GM15510 (cell line): ENCODE data around the gene NDRG4.

Source experiments
- POLR2A ChIP-seq: IDR thresholded peaks from 3 replicates; pipeline ENCODE4 v1.6.1; 2011; ENCODE audit warnings: borderline replicate concordance; ENCODE audit not compliant: insufficient read length; ENCODE audit errors: extremely low read depth

Gene NDRG4

DNA sequence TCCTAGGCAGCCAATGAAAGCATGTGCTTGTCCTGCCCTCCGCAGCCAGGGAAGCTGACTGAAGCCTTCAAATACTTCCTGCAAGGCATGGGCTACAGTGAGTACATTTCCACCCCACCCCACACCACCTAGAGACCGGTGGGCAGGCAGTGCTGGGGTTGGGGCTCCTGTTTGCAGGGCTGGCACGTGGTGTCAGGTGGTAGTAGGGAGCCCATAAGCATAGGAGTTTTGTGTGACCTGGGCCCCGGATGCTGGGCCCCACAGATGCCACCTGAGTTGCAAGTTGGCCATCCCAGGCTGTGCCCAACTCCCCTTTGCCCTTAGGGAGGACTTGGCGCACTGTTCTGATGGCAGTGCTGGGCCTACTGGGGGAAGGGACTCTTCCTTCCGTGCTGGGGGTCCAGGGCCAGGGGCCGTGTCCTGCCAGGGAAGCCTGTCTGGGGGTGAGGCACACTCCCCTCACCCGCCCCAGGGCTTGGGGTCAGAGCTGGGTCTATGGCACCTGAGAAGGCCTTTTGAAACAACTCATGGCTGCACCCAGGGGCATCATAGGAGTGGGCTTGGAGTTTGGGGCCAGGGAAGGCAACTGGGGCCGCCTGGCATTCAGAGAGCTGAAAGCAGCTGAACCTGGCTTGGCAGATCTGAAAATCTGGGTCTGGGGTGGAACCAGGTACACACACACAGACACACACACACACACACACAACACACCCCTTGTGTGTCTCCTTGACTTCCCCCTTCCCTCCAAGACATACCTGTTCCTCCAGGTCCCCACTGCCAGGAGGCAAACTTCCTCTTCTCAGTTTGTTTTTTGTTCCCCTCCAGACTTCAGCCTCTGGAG, 9.5 kb downstream of the NDRG4 start:
- no peak for TF ChIP-seq POLR2A

DNA sequence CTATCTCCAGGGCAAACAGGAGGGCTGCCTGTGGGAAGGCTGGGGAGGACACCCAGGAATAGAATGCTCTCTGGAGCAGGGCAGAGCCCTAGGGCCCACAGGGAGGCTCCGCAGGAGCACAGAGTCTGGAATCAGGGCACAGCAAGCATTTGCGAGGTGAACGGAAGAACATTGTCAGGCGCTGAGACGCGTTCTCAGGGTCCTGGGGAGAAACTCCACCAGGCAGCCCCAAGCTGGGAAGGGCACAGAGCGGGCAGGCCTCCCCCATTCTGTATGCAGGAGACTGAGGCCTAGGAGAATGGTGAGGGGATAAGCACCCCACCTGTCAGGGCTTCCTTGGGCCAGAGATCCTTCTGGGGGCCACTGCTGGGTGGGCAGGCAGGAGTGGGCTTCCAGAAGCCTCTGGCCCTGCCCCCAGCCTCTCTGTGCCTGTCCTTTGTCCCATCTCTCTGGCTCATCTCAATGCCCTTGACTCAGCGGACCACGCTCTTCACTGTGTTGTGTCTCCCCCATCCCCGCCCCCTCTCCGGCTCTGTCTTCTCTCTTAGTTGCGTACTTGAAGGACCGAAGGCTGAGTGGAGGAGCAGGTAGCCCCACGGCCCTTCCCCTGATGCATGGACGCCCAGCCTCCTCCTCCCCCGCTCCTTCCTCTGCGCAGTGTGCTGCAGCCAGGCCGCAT, 10.3 kb downstream of the NDRG4 start:
- TF ChIP-seq POLR2A: no peak

DNA sequence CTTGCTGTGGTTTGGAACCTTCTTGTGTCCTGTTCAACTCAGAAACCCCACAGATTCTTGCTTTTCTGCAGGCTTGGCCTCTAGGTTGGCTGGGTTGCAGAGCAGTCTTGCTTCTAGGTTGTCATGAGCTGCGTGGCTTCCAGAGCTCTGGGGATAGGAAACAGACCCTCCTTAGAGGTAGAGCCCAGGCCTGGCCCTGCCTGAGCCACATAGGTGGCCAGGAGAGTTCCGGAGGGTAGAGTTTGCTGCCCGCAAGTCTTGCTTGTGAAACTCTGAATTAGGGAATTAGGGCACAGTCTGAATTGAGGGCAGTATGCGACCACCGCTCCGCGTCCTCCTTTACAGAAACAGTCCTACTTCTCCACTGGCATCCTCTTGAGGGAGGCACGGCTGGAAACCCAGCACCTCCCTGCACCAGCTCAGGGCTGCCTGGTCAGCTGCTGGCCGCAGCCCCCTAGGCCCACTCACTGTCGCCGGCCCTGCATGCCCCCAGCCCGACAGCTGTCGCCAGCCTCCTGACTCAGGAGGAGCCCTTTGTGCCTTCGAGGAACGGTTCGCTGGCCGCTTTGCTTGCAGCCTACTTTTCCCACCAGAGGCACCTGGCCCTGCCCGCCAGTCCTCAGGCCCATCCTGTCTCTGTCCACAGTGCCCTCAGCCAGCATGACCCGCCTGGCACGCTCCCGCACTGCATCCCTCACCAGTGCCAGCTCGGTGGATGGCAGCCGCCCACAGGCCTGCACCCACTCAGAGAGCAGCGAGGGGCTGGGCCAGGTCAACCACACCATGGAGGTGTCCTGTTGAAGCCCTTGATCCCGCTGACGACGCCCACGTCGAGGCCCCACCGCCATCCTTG, 11.1 kb downstream of the NDRG4 start:
- TF ChIP-seq POLR2A: no peak

DNA sequence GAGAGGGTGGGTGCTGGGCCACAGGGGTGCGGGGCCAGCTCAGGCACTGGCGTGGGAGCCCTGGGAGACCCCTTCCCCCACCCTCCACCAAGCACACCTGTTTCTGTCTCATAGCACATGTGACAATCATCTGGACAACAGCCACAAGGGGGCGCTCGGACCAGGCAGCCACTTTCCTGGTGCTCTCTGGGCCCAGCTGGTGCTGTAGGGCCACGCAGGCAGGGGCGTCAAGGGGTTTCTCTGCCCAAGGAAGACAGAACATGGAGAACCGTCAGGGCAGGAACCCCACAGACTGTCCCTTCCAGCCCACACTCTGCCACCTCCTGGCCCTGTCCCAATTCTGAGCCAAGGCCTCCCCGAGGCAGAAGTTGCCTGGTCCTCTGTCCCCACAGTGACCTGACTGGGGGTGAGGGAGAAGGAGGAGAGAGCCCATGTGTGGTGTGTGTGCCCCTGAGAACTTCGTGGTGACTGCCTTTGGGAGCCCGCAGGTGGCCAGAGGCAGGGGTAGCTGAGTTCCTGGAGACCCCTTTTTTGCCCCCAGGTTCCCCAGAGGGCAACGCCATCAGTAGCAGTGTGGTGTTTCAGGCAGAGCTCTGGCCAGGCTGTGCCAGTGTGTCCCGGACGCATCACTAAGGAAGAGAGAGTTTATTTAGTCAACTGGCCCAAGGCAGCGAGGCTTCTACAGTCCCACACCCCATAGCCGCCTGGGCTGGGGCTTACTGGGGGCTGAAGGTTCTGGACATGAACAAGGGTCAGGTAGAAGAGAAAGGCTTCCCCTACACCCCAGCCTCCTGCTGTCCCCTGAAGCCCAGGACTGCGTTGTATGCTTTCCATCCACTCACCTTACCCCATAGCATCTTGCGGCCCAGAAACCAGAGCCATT, 12.2 kb downstream of the NDRG4 start:
- TF ChIP-seq POLR2A: no peak

DNA sequence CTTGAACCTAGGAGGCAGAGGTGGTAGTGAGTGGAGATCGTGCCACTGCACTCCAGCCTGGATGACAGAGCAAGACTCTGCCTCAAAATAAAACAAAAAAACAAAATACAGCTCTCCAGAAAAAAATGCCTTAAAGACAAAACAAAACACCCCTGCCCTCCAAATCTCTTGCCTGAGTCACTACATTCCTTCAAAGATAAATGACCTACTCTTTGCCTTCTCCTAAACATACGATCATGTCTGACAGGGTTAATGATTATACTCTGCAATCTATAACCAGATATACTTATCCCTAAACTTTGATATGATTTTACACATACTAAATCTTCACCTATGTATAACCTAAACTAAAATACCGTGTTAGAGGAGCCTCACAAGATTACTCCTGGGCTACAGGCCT, 13.9 kb downstream of the NDRG4 start:
- no peak for TF ChIP-seq POLR2A

DNA sequence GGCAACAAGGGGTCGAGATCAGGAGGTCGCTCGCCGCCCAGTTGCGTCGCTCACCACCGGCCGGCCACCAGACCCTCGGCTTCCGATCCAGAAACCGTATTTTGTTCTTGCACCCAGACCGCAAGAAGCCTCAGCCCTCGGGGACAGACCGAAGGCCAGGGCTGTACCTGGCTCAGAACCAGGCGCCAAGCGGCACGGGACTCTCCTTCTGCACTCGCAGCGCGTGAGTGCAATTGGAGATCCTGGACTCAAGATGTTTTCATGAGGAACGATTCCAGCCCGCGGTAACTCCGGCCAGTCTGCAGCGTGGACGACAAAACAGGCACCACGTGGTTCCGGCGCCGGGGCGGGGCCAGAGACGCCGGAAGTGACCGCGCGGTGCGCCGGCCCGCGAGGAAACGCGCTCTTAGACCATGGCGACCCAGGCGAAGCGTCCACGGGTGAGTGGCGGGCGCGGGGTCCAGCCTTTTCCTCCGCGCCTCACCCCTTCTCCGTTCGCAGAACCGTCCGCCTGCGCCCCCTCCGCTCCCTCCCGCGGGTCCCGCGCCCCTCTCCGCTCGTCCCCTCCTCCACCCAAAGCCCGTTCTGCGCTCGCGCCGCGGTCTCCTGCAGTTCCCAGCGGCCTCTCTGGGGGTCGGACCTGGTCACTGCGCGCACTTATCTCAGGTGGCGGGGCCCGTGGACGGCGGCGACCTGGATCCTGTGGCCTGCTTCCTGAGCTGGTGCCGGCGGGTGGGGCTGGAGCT, 15.4 kb downstream of the NDRG4 start, which contains the start of gene SETD6:
TSS of gene SETD6 (plus strand) at position 393 of the 746 bp plus-strand sequence. CDS start at position 414, 21 bp downstream.
- TF ChIP-seq POLR2A: peak; percentile 65

DNA sequence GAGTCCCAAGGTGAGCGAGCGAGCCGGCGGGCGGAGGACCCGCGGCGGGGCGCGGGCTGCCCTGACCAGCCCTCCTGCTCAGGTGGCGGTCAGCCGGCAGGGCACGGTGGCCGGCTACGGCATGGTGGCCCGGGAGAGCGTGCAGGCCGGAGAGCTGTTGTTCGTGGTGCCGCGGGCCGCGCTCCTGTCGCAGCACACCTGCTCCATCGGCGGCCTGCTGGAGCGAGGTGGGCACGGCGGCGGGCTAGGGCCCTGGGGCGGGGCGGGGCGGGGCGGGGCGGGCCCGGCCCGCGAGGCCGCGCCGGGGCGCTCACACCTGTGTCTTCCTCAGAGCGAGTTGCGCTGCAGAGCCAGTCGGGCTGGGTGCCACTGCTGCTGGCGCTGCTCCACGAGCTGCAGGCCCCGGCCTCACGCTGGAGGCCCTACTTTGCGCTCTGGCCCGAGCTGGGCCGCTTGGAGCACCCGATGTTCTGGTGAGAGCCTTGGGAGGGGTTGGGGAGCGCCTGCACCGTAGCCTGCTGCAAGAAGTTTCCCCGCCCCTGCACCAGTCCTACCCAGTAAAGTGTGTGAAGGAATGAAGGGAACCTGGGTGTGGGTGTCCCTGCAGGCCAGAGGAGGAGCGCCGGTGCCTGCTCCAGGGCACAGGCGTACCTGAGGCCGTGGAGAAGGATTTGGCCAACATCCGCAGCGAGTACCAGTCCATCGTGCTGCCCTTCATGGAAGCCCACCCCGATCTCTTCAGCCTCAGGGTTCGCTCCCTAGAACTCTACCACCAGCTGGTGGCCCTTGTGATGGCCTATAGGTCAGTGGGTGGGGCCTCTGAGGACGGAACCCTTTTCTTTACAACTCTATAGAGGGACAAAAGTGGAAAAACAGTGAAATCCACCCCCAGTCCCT, 16.2 kb downstream of the NDRG4 start:
- TF ChIP-seq POLR2A: no peak

DNA sequence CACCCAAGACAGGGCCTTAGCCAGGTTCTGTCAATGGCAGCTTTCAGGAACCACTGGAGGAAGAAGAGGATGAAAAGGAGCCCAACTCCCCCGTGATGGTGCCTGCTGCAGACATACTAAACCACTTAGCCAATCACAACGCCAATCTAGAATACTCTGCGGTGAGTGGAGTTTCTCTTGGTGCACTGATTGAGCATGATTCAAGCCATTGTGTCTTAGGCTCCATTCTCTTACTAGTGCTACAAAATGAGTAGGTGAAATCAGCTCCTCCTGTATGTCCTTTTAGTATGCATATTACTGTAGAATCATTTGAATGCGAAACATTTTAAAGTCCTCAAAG, 16.8 kb downstream of the NDRG4 start:
- TF ChIP-seq POLR2A: no peak

DNA sequence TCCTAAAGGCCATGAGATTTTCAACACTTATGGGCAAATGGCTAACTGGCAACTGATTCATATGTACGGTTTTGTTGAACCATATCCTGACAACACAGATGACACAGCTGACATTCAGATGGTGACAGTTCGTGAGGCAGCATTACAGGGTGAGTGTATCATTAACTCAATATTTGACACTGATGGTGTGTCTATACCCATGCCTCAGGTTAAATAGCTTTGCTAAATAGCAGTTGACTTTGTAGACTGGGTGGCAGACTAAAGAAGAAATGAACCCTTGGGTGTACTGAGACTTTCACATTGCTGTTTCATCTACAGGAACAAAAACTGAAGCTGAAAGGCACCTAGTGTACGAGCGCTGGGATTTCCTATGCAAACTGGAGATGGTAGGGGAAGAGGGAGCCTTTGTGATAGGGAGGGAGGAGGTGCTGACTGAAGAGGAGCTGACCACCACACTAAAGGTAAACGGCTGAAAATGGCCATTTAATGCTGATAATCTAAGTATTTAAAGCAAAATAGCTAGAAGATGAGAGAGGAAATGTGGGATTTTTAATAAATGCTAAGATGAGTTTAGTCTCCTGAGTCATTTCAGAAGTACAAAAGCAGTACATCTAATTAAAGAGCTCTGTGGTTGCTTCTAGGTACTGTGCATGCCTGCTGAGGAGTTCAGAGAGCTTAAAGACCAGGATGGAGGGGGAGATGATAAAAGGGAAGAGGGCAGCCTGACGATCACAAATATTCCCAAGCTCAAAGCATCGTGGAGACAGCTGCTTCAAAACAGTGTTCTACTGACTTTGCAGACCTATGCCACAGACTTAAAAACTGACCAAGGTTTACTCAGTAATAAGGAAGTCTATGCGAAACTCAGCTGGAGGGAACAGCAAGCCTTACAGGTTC, 18.4 kb downstream of the NDRG4 start:
- no peak for TF ChIP-seq POLR2A

DNA sequence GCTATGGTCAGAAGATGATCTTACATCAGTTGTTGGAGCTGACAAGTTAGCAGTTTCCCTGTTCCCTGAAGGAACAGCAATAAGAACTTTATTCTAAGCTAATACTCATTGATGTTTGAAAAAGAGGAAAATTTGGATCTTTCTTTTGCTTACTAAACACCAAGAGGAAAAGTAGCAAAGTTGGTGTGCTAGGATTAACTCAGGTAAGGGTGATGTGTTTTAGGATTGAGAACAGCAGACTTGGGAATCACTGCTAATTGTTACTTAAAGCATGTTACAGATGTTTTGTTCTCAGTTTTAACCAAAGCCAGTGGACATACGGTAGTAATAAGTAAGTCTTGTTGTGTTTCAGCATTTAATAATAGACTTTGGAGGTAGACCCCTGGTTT, 19.0 kb downstream of the NDRG4 start:
- TF ChIP-seq POLR2A: no peak

DNA sequence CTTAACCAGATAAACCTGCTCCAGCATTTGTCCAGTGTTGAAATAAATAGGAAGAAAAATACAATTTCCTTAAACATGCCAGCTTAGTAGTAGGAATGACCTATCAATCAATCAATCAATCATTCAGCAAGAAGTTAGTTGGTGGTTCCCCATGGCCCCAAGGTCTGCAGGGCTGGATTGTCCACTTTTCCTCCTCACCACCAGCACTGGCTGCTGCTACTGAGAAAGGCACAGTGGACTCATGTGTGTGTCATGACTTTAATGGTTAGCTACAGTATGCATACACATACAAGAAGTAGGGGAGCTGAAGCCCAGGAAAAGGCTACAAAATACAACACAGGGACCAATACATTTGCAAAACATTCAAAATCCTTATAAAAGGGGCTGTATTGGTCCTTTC, 19.8 kb downstream of the NDRG4 start:
- no peak for TF ChIP-seq POLR2A

DNA sequence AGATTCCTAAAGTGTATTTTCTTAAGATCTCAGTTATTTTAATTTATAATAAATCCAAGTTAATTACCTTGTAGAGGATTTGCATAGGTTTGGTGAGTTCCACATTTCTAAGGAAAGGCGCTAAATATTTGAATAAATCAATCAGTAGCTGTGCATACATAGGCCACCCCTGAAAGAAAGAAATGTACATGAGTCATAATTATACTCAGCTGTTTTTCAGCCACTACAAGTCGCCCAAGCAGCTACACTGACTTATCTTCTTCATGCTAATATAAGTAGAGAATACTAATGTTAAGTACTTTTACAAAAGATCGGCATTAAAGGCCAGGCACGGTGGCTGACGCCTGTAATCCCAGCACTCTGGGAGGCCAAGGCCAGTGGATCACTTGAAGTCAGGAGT, 30.2 kb downstream of the NDRG4 start:
- no peak for TF ChIP-seq POLR2A

DNA sequence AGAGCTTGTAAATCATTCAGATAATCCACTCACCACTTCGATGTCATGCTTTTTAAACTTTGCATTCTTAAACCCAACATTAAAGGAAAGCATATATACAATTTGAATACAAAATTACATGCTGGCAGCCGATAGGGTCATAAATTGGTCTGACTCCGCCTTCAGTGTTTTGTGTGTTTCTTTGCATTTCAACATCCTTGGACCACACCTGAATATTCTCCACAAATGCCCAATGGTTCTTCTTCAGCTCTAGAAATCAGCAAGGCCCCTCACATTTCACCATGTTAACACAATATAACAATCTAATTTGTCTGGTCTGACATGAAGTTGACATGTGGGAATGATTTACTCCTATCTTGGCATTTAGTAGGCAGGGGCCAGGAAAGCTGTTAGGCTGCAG, 32.5 kb downstream of the NDRG4 start:
- TF ChIP-seq POLR2A: no peak
